Astrocyte (in vitro differentiated cells and primary cell): ENCODE measurements around the gene PML. TPM values are rescaled to one million over a fixed set of nuclear protein-coding genes. Genes with fewer than 3 reads are reported as not detected.
"Not testable (repeated sequence)": the region's sequence is repeated elsewhere in the genome, so short reads cannot be mapped to it uniquely, and the experiment has no call there.

Experiments used
- DNase-seq: peaks from one replicate; pipeline ENCODE4 v3.0.0-alpha.2; 2010; ENCODE audit warnings: low read depth
- FAIRE-seq: peaks from 2 replicates; lab custom pipeline; 2011; peaks lifted over from hg19 to GRCh38; lab: Jason Lieb, UNC
- H2AFZ ChIP-seq: 2 replicates; pipeline ENCODE4 v1.6.0; 2012; ENCODE audit warnings: low read depth, low read length, inconsistent platforms
- H3K27ac ChIP-seq: 2 replicates; pipeline ENCODE4 v1.5.1; 2011; ENCODE audit warnings: low read depth, low read length, inconsistent platforms
- H3K27me3 ChIP-seq: 2 replicates; pipeline ENCODE4 v1.6.0; 2011; ENCODE audit warnings: low read length, inconsistent platforms; ENCODE audit not compliant: insufficient read depth
- H3K36me3 ChIP-seq: 2 replicates; pipeline ENCODE4 v1.5.1; 2011; ENCODE audit warnings: low read length, inconsistent platforms; ENCODE audit not compliant: insufficient read depth
- H3K4me1 ChIP-seq: 2 replicates; pipeline ENCODE4 v1.5.1; 2011; ENCODE audit warnings: low read length, inconsistent platforms; ENCODE audit not compliant: insufficient read depth
- H3K4me2 ChIP-seq: 2 replicates; pipeline ENCODE4 v1.6.0; 2012; ENCODE audit warnings: low read length, inconsistent platforms
- H3K4me3 ChIP-seq: 2 replicates; pipeline ENCODE4 v1.5.1; 2011; ENCODE audit warnings: low read depth, mild to moderate bottlenecking, low read length, inconsistent platforms; ENCODE audit not compliant: insufficient read depth
- H3K79me2 ChIP-seq: 2 replicates; pipeline ENCODE4 v1.6.0; 2012; ENCODE audit warnings: mild to moderate bottlenecking, low read length, inconsistent platforms; ENCODE audit not compliant: insufficient read depth
- H3K9ac ChIP-seq: 2 replicates; pipeline ENCODE4 v1.6.0; 2012; ENCODE audit warnings: mild to moderate bottlenecking, low read length, inconsistent platforms
- H3K9me3 ChIP-seq: 2 replicates; pipeline ENCODE4 v1.5.1; 2012; ENCODE audit warnings: low read depth, mild to moderate bottlenecking, low read length, inconsistent platforms; ENCODE audit not compliant: insufficient read depth
- H4K20me1 ChIP-seq: 2 replicates; pipeline ENCODE4 v1.6.0; 2012; ENCODE audit warnings: low read length, inconsistent platforms; ENCODE audit not compliant: insufficient read depth
- H3K27ac Mint-ChIP-seq: one replicate; pipeline ENCODE4 v1.8.0; 2021; ENCODE audit warnings: mild to moderate bottlenecking, mixed read lengths; ENCODE audit not compliant: unreplicated experiment
- H3K27me3 Mint-ChIP-seq: one replicate; pipeline ENCODE4 v1.8.0; 2021; ENCODE audit warnings: low read depth, mixed read lengths; ENCODE audit not compliant: unreplicated experiment
- H3K36me3 Mint-ChIP-seq: one replicate; pipeline ENCODE4 v1.8.0; 2021; ENCODE audit warnings: low read depth, mixed read lengths; ENCODE audit not compliant: unreplicated experiment
- H3K4me1 Mint-ChIP-seq: one replicate; pipeline ENCODE4 v1.8.0; 2021; ENCODE audit warnings: low read depth, mixed read lengths; ENCODE audit not compliant: unreplicated experiment
- H3K4me3 Mint-ChIP-seq: one replicate; pipeline ENCODE4 v1.8.0; 2021; ENCODE audit warnings: mild to moderate bottlenecking, moderate library complexity, mixed read lengths; ENCODE audit not compliant: unreplicated experiment
- H3K9me3 Mint-ChIP-seq: one replicate; pipeline ENCODE4 v1.8.0; 2021; ENCODE audit warnings: mild to moderate bottlenecking, mixed read lengths; ENCODE audit not compliant: unreplicated experiment
- total RNA-seq: library from RNA; stranded (reverse); gene quantifications from 2 replicates; pipeline ENCODE4 v1.2.1, GENCODE V29; 2021
- TF ChIP-seq, protein P1 (sequence below): IDR thresholded peaks from 2 replicates; pipeline ENCODE4 v1.5.1; 2011; ENCODE audit warnings: low read depth, mild to moderate bottlenecking, inconsistent platforms, low read length, moderate library complexity; ENCODE audit not compliant: insufficient read depth

PML gene
- total RNA-seq, 1 donor from 2014 or later: 116 TPM

DNA sequence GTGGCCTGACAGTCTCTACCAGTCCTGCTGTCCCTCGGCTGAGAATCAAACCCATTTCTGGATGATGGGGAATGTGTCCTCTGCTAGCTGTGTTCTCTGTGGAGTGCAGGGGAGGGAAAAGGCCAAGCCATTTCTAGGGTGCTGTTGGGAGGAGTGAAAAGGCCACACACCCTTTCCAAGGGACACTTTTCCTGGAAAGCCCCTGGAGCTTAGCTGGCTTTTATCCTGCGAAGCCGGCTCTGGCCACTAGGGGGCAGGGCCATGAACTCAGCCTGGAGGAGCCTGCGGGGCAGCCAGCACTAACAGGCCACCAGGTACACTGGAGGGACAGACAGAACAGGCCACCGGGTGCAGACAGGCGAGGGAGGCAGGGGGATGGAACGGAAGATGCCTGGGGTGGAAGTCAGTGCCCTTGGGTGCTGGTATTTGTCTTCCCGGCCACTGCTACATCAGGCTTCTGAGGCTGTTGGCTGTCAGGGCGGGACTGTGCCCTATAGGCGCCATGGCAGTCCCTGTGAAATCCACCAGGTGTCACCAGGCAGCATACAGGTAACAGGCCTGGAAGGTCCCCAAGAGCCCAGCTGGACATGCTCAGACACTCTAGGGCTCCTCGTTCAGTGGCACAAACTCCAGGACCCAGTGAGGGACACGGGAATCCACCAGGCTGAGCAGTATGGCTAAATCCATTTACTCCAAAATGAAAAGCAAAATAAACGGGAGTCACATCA lies 71.3 kb downstream of the PML start:
- H3K27me3 ChIP-seq, H3K4me2 ChIP-seq, H3K4me3 Mint-ChIP-seq, H3K4me1 Mint-ChIP-seq, H3K27ac Mint-ChIP-seq, H3K27ac ChIP-seq, H3K9me3 ChIP-seq, H3K36me3 ChIP-seq, H3K4me3 ChIP-seq, FAIRE-seq, H3K36me3 Mint-ChIP-seq, H3K79me2 ChIP-seq, H3K4me1 ChIP-seq, DNase-seq, H3K9me3 Mint-ChIP-seq, H4K20me1 ChIP-seq, H3K27me3 Mint-ChIP-seq, H2AFZ ChIP-seq, H3K9ac ChIP-seq: not testable (repeated sequence)
- TF ChIP-seq, protein P1, sequence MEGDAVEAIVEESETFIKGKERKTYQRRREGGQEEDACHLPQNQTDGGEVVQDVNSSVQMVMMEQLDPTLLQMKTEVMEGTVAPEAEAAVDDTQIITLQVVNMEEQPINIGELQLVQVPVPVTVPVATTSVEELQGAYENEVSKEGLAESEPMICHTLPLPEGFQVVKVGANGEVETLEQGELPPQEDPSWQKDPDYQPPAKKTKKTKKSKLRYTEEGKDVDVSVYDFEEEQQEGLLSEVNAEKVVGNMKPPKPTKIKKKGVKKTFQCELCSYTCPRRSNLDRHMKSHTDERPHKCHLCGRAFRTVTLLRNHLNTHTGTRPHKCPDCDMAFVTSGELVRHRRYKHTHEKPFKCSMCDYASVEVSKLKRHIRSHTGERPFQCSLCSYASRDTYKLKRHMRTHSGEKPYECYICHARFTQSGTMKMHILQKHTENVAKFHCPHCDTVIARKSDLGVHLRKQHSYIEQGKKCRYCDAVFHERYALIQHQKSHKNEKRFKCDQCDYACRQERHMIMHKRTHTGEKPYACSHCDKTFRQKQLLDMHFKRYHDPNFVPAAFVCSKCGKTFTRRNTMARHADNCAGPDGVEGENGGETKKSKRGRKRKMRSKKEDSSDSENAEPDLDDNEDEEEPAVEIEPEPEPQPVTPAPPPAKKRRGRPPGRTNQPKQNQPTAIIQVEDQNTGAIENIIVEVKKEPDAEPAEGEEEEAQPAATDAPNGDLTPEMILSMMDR: peak; percentile 7

DNA sequence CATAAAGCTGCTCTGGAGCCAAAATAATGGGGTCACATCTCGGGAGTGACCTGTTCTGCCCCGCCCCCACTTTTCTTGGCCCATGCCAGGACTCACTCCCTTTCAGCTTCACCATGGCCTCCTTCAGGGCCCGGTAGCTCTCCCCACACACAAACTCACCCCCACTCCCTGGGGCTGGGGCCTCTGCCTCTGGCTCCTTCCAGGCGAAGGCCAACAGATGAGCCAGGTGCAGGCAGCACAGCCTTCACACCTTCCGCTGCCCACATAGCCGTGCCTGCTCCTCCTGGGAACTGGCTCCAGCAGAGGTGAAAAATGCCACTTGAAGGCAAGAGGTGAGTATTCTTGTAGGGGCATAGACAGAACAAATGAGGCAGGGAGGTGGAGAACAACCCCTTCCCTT lies 77.1 kb downstream of the PML start:
- not testable (repeated sequence) for H3K27ac Mint-ChIP-seq, H3K36me3 ChIP-seq, FAIRE-seq, H3K27me3 Mint-ChIP-seq, H3K36me3 Mint-ChIP-seq, H2AFZ ChIP-seq, H3K79me2 ChIP-seq, H3K4me1 Mint-ChIP-seq, DNase-seq, H3K27me3 ChIP-seq, H3K4me3 Mint-ChIP-seq, H3K27ac ChIP-seq, H3K4me1 ChIP-seq, H3K4me2 ChIP-seq, H3K9ac ChIP-seq, H4K20me1 ChIP-seq, H3K9me3 Mint-ChIP-seq, H3K4me3 ChIP-seq, H3K9me3 ChIP-seq

DNA sequence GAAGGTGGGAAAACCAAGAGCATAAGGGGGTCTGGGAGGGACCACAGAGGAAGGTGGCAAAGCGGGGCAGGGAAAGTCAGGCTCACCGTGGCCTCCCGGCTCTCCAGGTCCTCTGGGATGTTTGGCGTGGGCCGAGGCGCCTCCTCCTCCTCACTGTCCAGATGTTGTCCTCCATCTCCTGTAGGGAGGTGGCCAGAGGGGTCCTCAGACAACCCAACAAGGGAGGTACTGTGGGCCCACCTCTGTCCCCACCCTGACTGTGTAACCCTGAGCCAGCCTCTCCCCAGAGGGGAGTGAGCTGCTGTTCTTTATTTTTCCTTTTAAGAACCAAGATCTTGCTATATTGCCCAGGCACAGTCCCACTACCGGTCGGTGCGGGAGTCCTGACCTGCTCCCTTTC lies 77.6 kb downstream of the PML start:
- not testable (repeated sequence) for H3K36me3 ChIP-seq, H3K27me3 ChIP-seq, H3K27ac ChIP-seq, H2AFZ ChIP-seq, H3K79me2 ChIP-seq, H3K9me3 ChIP-seq, H3K27me3 Mint-ChIP-seq, H3K4me3 Mint-ChIP-seq, H4K20me1 ChIP-seq, H3K4me1 ChIP-seq, H3K4me1 Mint-ChIP-seq, H3K27ac Mint-ChIP-seq, H3K4me2 ChIP-seq, H3K9ac ChIP-seq, H3K9me3 Mint-ChIP-seq, H3K36me3 Mint-ChIP-seq, FAIRE-seq, DNase-seq, H3K4me3 ChIP-seq

DNA sequence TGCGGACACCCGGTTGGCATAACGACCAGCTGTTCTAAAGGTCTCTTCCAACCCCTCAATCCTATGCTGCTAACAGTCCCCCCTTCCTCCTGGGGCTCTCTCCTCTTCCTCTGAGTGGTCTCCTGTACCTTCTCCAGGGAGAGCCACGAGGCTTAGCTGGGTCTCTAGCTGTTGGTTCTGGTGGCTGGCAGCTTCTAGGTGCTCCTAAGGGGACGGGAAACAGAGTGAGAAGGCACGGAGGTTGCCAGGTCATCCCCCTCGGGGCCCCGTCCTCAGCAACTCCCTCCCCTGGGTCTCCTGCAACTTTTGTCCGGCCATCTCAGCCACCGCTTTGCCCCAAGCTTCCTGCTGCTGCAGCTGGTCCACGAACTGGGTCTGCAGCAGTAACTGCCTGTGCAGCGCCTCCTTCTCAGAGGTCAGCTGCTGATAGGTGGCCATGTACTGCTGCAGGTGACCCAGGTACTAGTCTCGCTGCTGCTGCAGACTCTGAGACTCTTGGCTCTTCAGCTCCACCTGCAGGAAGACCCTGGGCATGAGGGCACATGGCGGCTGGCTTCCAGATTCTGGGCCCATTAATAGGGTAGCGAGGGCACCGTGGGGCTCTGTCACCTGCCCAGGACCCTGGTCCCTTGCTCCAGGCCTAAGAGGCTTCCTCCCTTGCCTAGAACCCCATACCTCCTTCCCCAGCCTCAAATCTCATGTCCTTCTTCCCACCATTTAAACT lies 78.3 kb downstream of the PML start:
- H3K27ac ChIP-seq, H3K4me1 ChIP-seq, H3K9me3 Mint-ChIP-seq, H3K36me3 ChIP-seq, H3K9ac ChIP-seq, H3K4me1 Mint-ChIP-seq, H3K79me2 ChIP-seq, H3K27me3 ChIP-seq, H3K4me3 Mint-ChIP-seq, H3K36me3 Mint-ChIP-seq, H3K4me2 ChIP-seq, H2AFZ ChIP-seq, H4K20me1 ChIP-seq, H3K27ac Mint-ChIP-seq, DNase-seq, H3K4me3 ChIP-seq, FAIRE-seq, H3K9me3 ChIP-seq, H3K27me3 Mint-ChIP-seq: not testable (repeated sequence)

DNA sequence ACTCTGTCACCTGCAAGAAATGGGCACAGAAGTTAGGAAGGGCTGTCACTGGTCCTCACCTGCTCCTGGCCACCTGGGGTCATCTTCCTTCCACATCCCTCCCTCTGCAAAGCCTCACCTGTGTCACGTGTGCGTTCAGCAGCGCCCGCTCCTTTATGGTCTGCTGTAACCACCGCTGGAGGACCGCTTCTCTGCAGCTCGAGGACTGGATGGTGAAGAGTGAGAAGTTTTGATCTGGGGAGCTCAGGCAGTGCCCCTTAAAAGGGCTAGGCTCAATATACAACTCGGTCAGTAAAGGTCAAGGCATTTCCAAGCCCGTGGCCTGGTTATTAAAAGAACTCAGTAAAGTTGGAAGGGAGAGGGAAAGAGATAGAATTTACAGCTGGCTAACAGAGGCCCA lies 81.3 kb downstream of the PML start:
- not testable (repeated sequence) for H3K36me3 ChIP-seq, H3K9ac ChIP-seq, H3K4me1 ChIP-seq, H3K27me3 ChIP-seq, H3K4me3 ChIP-seq, H3K4me2 ChIP-seq, H3K4me3 Mint-ChIP-seq, DNase-seq, H3K27ac Mint-ChIP-seq, H3K9me3 Mint-ChIP-seq, H3K27ac ChIP-seq, H3K27me3 Mint-ChIP-seq, FAIRE-seq, H3K79me2 ChIP-seq, H2AFZ ChIP-seq, H4K20me1 ChIP-seq, H3K9me3 ChIP-seq, H3K36me3 Mint-ChIP-seq, H3K4me1 Mint-ChIP-seq
